OCI-LY7 (cell line): ENCODE data around the gene SEC23IP. TPM values are rescaled to one million over a fixed set of nuclear protein-coding genes. Genes with fewer than 3 reads are reported as not detected.

Experiments used
- BruUV-seq: library from RNA; stranded (reverse); fragments of 400-500 nt; replicated peaks from 2 replicates; lab custom pipeline; 2021; lab: Mats Ljungman, UMichigan
- CTCF ChIA-PET: fragments of 300-600 bp; sonication (Branson Sonifier 250); formaldehyde crosslinking; loops from one replicate; lab custom pipeline; 2022; ENCODE audit warnings: antibody characterized with exemption; ENCODE audit not compliant: unreplicated experiment; lab: Charles Lee
- POLR2A ChIA-PET: fragments of 300-600 bp; sonication (Branson Sonifier 250); formaldehyde crosslinking; loops from one replicate; lab custom pipeline; 2022; ENCODE audit warnings: antibody characterized with exemption; lab: Charles Lee
- DNase-seq: peaks from one replicate; pipeline ENCODE4 v3.0.0-alpha.2; 2015; ENCODE audit warnings: low spot score
- H2AFZ ChIP-seq: fragments of 200-600 bp; sonication (generic), shearing (Covaris generic); 2 replicates; pipeline ENCODE4 v1.6.1; 2014; ENCODE audit warnings: mild to moderate bottlenecking, antibody characterized with exemption, low read length, moderate library complexity
- H3K27ac ChIP-seq: fragments of 200-600 bp; sonication (generic); 2 replicates; pipeline ENCODE4 v1.5.1; 2014; ENCODE audit warnings: mixed run types, low read depth, mild to moderate bottlenecking, moderate library complexity, low read length, inconsistent platforms; ENCODE audit not compliant: poor library complexity, severe bottlenecking
- H3K36me3 ChIP-seq: fragments of 200-600 bp; sonication (generic); 2 replicates; pipeline ENCODE4 v1.6.1; 2014; ENCODE audit warnings: mild to moderate bottlenecking, antibody characterized with exemption, low read length, moderate library complexity, mixed read lengths; ENCODE audit not compliant: insufficient read depth
- H3K4me1 ChIP-seq: fragments of 200-600 bp; sonication (generic); 2 replicates; pipeline ENCODE4 v1.5.1; 2014; ENCODE audit warnings: mild to moderate bottlenecking, low read length; ENCODE audit not compliant: insufficient read depth, poor library complexity, severe bottlenecking
- H3K4me2 ChIP-seq: fragments of 200-600 bp; sonication (generic); 2 replicates; pipeline ENCODE4 v1.6.1; 2014; ENCODE audit warnings: mild to moderate bottlenecking, low read length
- H3K4me3 ChIP-seq: fragments of 200-600 bp; sonication (generic); 2 replicates; pipeline ENCODE4 v1.5.1; 2014; ENCODE audit warnings: mild to moderate bottlenecking, low read depth, low read length; ENCODE audit not compliant: poor library complexity, severe bottlenecking
- H3K79me2 ChIP-seq: fragments of 200-600 bp; sonication (generic); 2 replicates; pipeline ENCODE4 v1.6.1; 2016; ENCODE audit warnings: low read depth, mild to moderate bottlenecking, low read length, moderate library complexity, mixed read lengths; ENCODE audit not compliant: insufficient read depth
- H3K9me2 ChIP-seq: fragments of 200-600 bp; sonication (generic); 2 replicates; pipeline ENCODE4 v1.6.1; 2016; ENCODE audit warnings: mild to moderate bottlenecking, low read length, mixed read lengths; ENCODE audit not compliant: insufficient read depth
- H3K9me3 ChIP-seq: fragments of 200-600 bp; sonication (generic); 2 replicates; pipeline ENCODE4 v1.6.1; 2014; ENCODE audit warnings: mild to moderate bottlenecking, mixed run types, low read length, mixed read lengths
- H4K20me1 ChIP-seq: fragments of 200-600 bp; sonication (generic); 2 replicates; pipeline ENCODE4 v1.6.1; 2014; ENCODE audit warnings: mild to moderate bottlenecking, antibody characterized with exemption, low read length, moderate library complexity, mixed read lengths; ENCODE audit not compliant: insufficient read depth
- EZH2phosphoT487 ChIP-seq: fragments of 200-600 bp; sonication (generic); IDR thresholded peaks from 2 replicates; pipeline ENCODE4 v1.6.1; 2018; ENCODE audit warnings: low read depth, borderline replicate concordance, mild to moderate bottlenecking, mixed run types, antibody characterized with exemption, low read length, moderate library complexity, mixed read lengths
- intact Hi-C: fragments of 100-400 bp; cut with micrococcal nuclease; formaldehyde crosslinking; loops from one replicate; pipeline ENCODE4 v1.10.0; 2022; ENCODE audit not compliant: unreplicated experiment
- microRNA-seq: library from miRNA; unstranded; fragments of <30 nt; microRNA quantifications from one replicate; pipeline ENCODE4 v1.2.0, GENCODE V29; 2022; ENCODE audit warnings: borderline replicate concordance
- small RNA-seq: library from RNA; depleted of rRNA; stranded (forward); fragments of <200 nt; gene quantifications from one replicate; pipeline ENCODE3, GENCODE V24; 2014
- total RNA-seq, 2 experiments: library from RNA; depleted of rRNA in 1 of 2; stranded (reverse); fragments of >200 nt in 1 of 2; shearing (Covaris generic) in 1 of 2; gene quantifications; 2 replicates each; pipeline ENCODE4 v1.2.3, GENCODE V29; 2014 to 2022
- TF ChIP-seq, protein P1 (sequence below): fragments of 200-600 bp; sonication (generic); conservative IDR thresholded peaks from 2 replicates; pipeline ENCODE4 v1.5.1; 2014; ENCODE audit warnings: mild to moderate bottlenecking, antibody characterized with exemption, low read length, moderate library complexity, mixed read lengths

SEC23IP gene
- total RNA-seq, 2 experiments from 2014 or later, result 19.9 to 61.3 TPM

DNA sequence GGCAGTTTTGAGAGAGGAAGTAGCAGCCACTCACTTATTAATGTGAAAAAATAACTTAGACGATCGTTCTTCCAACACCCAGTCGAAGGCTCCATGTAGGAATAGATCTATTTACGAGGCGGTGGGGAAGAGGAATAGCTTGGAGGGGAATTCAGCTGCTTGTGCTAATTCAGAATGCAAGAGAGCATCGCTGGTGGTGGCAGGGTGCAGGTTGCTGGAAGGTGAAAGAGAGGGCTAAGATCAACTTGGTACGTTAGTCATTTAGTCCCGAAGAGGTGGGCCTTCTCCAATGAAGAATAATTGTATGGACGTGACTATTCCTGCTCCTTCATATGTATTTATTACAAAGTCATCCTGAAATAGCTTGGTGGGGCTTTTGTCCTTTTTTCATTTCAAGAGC lies 98.5 kb downstream of the SEC23IP start:
- POLR2A ChIA-PET, result no interaction called here
- no peak overlapping the region for H3K27ac ChIP-seq
- no peaks in the 10 kb centered on the region for H3K36me3 ChIP-seq
- no peak for DNase-seq
- no peaks in the 10 kb centered on the region for H3K9me2 ChIP-seq
- no TSS peak for BruUV-seq
- no peak overlapping the region for H2AFZ ChIP-seq
- CTCF ChIA-PET, result no interaction called here
- no peaks in the 10 kb centered on the region for H3K79me2 ChIP-seq
- no peaks in the 10 kb centered on the region for H4K20me1 ChIP-seq
- no peaks in the 10 kb centered on the region for H3K4me1 ChIP-seq
- TF ChIP-seq EZH2phosphoT487, result no peak
- TF ChIP-seq, protein P1, sequence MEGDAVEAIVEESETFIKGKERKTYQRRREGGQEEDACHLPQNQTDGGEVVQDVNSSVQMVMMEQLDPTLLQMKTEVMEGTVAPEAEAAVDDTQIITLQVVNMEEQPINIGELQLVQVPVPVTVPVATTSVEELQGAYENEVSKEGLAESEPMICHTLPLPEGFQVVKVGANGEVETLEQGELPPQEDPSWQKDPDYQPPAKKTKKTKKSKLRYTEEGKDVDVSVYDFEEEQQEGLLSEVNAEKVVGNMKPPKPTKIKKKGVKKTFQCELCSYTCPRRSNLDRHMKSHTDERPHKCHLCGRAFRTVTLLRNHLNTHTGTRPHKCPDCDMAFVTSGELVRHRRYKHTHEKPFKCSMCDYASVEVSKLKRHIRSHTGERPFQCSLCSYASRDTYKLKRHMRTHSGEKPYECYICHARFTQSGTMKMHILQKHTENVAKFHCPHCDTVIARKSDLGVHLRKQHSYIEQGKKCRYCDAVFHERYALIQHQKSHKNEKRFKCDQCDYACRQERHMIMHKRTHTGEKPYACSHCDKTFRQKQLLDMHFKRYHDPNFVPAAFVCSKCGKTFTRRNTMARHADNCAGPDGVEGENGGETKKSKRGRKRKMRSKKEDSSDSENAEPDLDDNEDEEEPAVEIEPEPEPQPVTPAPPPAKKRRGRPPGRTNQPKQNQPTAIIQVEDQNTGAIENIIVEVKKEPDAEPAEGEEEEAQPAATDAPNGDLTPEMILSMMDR, result no peak
- intact Hi-C loops, result no loop called here
- no peak overlapping the region for H3K4me3 ChIP-seq
- no peak overlapping the region for H3K4me2 ChIP-seq
- H3K9me3 ChIP-seq, result no peaks in the 10 kb centered on the region

DNA sequence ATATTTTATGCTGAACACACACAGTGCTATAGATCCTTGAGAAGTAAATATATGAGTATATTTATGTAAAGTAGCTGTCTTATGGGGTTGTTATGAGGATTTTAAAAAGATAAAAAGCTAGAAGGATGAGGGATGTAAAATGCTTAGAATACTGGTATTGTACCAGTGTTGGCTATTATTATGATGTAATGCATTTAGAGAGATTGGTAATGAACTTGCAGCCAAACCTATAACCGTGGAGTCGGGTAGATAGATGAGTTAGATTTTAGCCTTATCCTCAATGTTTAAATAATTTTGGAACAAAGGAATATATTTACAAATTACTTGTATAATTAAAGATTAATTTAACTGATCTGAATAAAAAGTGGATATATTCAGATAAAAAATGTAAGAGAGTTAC lies 99.3 kb downstream of the SEC23IP start:
- intact Hi-C loops, result no loop called here

More for the DNA sequence above, 99.3 kb downstream of the SEC23IP start:
- Histone ChIP-seq H3K4me2 (no peak overlapping the region), H4K20me1 (no peaks in the 10 kb centered on the region), H2AFZ (no peak overlapping the region), H3K9me2 (no peaks in the 10 kb centered on the region), H3K36me3 (no peaks in the 10 kb centered on the region), H3K79me2 (no peaks in the 10 kb centered on the region), H3K9me3 (no peaks in the 10 kb centered on the region), H3K4me1 (no peaks in the 10 kb centered on the region), H3K27ac (no peak overlapping the region), H3K4me3 (no peak overlapping the region)
- no TSS peak for BruUV-seq
- DNase-seq, result no peak
- POLR2A ChIA-PET, result interaction anchor here (0.6 kb wide), 1 partner anchor 59 kb away, joined by 3 read pairs; no protein-coding TSS in a partner anchor
- CTCF ChIA-PET, result no interaction called here
- TF ChIP-seq, protein P1, result no peak
- no peak for TF ChIP-seq EZH2phosphoT487

Small RNA genes within 50 kb of the gene (microRNA-seq; reads per million reads assigned to microRNA genes)
- gene MIR4682, result not detected

Small RNA genes within 50 kb of the gene (small RNA-seq; reads per million reads assigned to genes)
- not detected for gene MIR4682

Other genes with a start within 250 kb of the SEC23IP start
- 0.41 and 1.9 TPM in 2 replicates for gene BAG3, start 241.3 kb upstream of the SEC23IP start, total RNA-seq (2014; rRNA removed; shearing (Covaris generic))
- gene BAG3, start 241.3 kb upstream of the SEC23IP start, total RNA-seq (2022), result 2.4 and 2.6 TPM in 2 replicates
- 6.2 TPM in 2 replicates for gene INPP5F, start 166.7 kb upstream of the SEC23IP start, total RNA-seq (2014; rRNA removed; shearing (Covaris generic))
- gene INPP5F, start 166.7 kb upstream of the SEC23IP start, total RNA-seq (2022), result 8.7 and 12.8 TPM in 2 replicates
- gene MCMBP, start 19.9 kb upstream of the SEC23IP start, total RNA-seq (2014; rRNA removed; shearing (Covaris generic)), result 49.9 and 53.8 TPM in 2 replicates
- 77.5 and 78.1 TPM in 2 replicates for gene MCMBP, start 19.9 kb upstream of the SEC23IP start, total RNA-seq (2022)